HCT116 (cell line): Measurements from ENCODE around the gene RBM4B.

Source experiments
- CTCF ChIP-seq, 3 experiments: fragments of 200-600 bp in 1 of 3; sonication (generic) in 1 of 3; IDR thresholded peaks in 2 of 3; conservative IDR thresholded peaks in 1 of 3; 2 replicates each; pipeline ENCODE4 v1.5.1; 2012 to 2017; ENCODE audit warnings: low read depth in 2 of 3, low read length in 2 of 3, antibody characterized with exemption in 1 of 3, borderline replicate concordance in 1 of 3, control low read depth in 1 of 3, mild to moderate bottlenecking in 1 of 3, mixed read lengths in 1 of 3, mixed run types in 1 of 3, moderate library complexity in 1 of 3; ENCODE audit not compliant: insufficient read depth in 1 of 3
- EGR1 ChIP-seq: IDR thresholded peaks from 2 replicates; pipeline ENCODE4 v1.6.1; 2012; ENCODE audit warnings: low read depth
- JUND ChIP-seq: IDR thresholded peaks from 2 replicates; pipeline ENCODE4 v1.6.1; 2012
- MAX ChIP-seq: IDR thresholded peaks from 2 replicates; pipeline ENCODE4 v1.6.1; 2012
- POLR2A ChIP-seq: IDR thresholded peaks from 2 replicates; pipeline ENCODE4 v1.7.0; 2011; ENCODE audit warnings: borderline replicate concordance; ENCODE audit not compliant: insufficient read depth, insufficient read length; ENCODE audit errors: extremely low read depth
- POLR2AphosphoS5 ChIP-seq: IDR thresholded peaks from 2 replicates; pipeline ENCODE4 v1.6.1; 2011; ENCODE audit warnings: mild to moderate bottlenecking, low read depth, low read length, moderate library complexity
- RAD21 ChIP-seq: IDR thresholded peaks from 2 replicates; pipeline ENCODE4 v1.6.1; 2012; ENCODE audit warnings: low read depth, mild to moderate bottlenecking
- REST ChIP-seq: IDR thresholded peaks from 2 replicates; pipeline ENCODE4 v1.6.1; 2012; ENCODE audit warnings: low read depth
- YY1 ChIP-seq: IDR thresholded peaks from 2 replicates; pipeline ENCODE4 v1.6.1; 2011; ENCODE audit warnings: low read length, low read depth, moderate library complexity, mild to moderate bottlenecking; ENCODE audit not compliant: insufficient replicate concordance; ENCODE audit errors: extremely low read depth
- TF ChIP-seq, protein P1 (sequence below): IDR thresholded peaks from 2 replicates; pipeline ENCODE4 v1.6.1; 2012

- TF ChIP-seq EGR1 (no peak), YY1 (no peak), CTCF (IDR thresholded peaks at IDR 0.05 in 2 of 3, conservative IDR thresholded peaks at IDR 0.05 in 1 of 3; ENCODE audit: borderline replicate concordance in 1 of 3, insufficient read depth in 1 of 3, low read depth in 2 of 3, low read length in 2 of 3) (no peak), POLR2A (no peak), JUND (no peak), POLR2AphosphoS5 (no peak), MAX (no peak), RAD21 (no peak), REST (no peak)
- TF ChIP-seq, protein P1, sequence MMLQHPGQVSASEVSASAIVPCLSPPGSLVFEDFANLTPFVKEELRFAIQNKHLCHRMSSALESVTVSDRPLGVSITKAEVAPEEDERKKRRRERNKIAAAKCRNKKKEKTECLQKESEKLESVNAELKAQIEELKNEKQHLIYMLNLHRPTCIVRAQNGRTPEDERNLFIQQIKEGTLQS, result no peak
Measured at GRCh38 chr11:66652651-66653050, 25.0 kb downstream of the RBM4B start.
